GM12873 (cell line): ENCODE measurements around the gene ZNF213.

ENCODE experiments used
- CTCF ChIP-seq: IDR thresholded peaks from 2 replicates; pipeline ENCODE4 v1.5.1; 2012; ENCODE audit warnings: low read depth, mild to moderate bottlenecking, moderate library complexity, low read length, control low read depth; ENCODE audit not compliant: insufficient read depth; ENCODE audit errors: missing control alignments

ZNF213 gene

GRCh38 chr16:3175157-3176093 lies 40.6 kb downstream of the ZNF213 start:
- TF ChIP-seq CTCF: no peak

- no peak for TF ChIP-seq CTCF
Observed at GRCh38 chr16:3179651-3180050, 44.8 kb downstream of the ZNF213 start.

GRCh38 chr16:3180445-3180878 lies 45.6 kb downstream of the ZNF213 start:
- no peak for TF ChIP-seq CTCF

- TF ChIP-seq CTCF: peak; percentile 35
Observed at GRCh38 chr16:3182608-3183444, 48.0 kb downstream of the ZNF213 start.

GRCh38 chr16:3183445-3184139 lies 48.8 kb downstream of the ZNF213 start:
- TF ChIP-seq CTCF: no peak

GRCh38 chr16:3186946-3187690 lies 52.3 kb downstream of the ZNF213 start:
- TF ChIP-seq CTCF: no peak
